SU-DHL-6 (cell line): ENCODE data around the gene CHTOP.

Experiments
- H2AFZ ChIP-seq: fragments of 200-600 bp; sonication (generic); 2 replicates; pipeline ENCODE4 v1.6.1; 2014; ENCODE audit warnings: low read depth, mild to moderate bottlenecking, moderate library complexity, mixed read lengths, antibody characterized with exemption, low read length; ENCODE audit not compliant: severe bottlenecking
- H3F3A ChIP-seq: fragments of 200-600 bp; shearing (Covaris generic); 2 replicates; pipeline ENCODE4 v1.6.0; 2016; ENCODE audit warnings: antibody characterized with exemption, mild to moderate bottlenecking; ENCODE audit not compliant: insufficient read depth
- H3K27ac ChIP-seq: fragments of 200-600 bp; sonication (generic); 2 replicates; pipeline ENCODE4 v1.5.1; 2016; ENCODE audit warnings: low read depth, mild to moderate bottlenecking, low read length, moderate library complexity, mixed read lengths
- H3K27me3 ChIP-seq: fragments of 200-600 bp; sonication (generic), shearing (Covaris generic); 2 replicates; pipeline ENCODE4 v1.6.0; 2014; ENCODE audit warnings: mild to moderate bottlenecking, low read length
- H3K36me3 ChIP-seq: fragments of 200-600 bp; sonication (generic); 2 replicates; pipeline ENCODE4 v1.6.1; 2014; ENCODE audit warnings: mild to moderate bottlenecking, low read length, mixed read lengths
- H3K4me2 ChIP-seq: fragments of 300-600, 200-600 bp; shearing (Covaris generic), sonication (generic); 2 replicates; pipeline ENCODE4 v1.6.0; 2014; ENCODE audit warnings: low read length, low read depth, mild to moderate bottlenecking; ENCODE audit not compliant: poor library complexity, severe bottlenecking
- H3K4me3 ChIP-seq: fragments of 200-600 bp; sonication (generic); 2 replicates; pipeline ENCODE4 v1.5.1; 2014; ENCODE audit warnings: antibody characterized with exemption, low read length, mild to moderate bottlenecking, mixed read lengths; ENCODE audit not compliant: insufficient read depth, poor library complexity, severe bottlenecking
- H3K79me2 ChIP-seq: fragments of 200-600 bp; sonication (generic); 2 replicates; pipeline ENCODE4 v1.6.1; 2014; ENCODE audit warnings: mild to moderate bottlenecking, low read length, moderate library complexity; ENCODE audit not compliant: insufficient read depth
- H3K9ac ChIP-seq: fragments of 200-600 bp; sonication (generic); 2 replicates; pipeline ENCODE4 v1.7.0; 2014; ENCODE audit warnings: mild to moderate bottlenecking, low read length
- H3K9me2 ChIP-seq: fragments of 200-600 bp; sonication (generic); replicated peaks from 2 replicates; pipeline ENCODE4 v1.6.1; 2014; ENCODE audit warnings: low read length; ENCODE audit not compliant: insufficient read depth
- H3K9me3 ChIP-seq: fragments of 200-600 bp; sonication (generic); 2 replicates; pipeline ENCODE4 v1.6.1; 2014; ENCODE audit warnings: low read length, mixed read lengths; ENCODE audit not compliant: insufficient read depth
- H4K20me1 ChIP-seq: fragments of 200-600 bp; sonication (generic); 2 replicates; pipeline ENCODE4 v1.6.1; 2014; ENCODE audit warnings: low read depth, mild to moderate bottlenecking, antibody characterized with exemption, low read length, moderate library complexity, mixed read lengths
- EZH2phosphoT487 ChIP-seq: fragments of 200-600 bp; sonication (generic), shearing (Covaris generic); conservative IDR thresholded peaks from 2 replicates; pipeline ENCODE4 v1.6.1; 2018; ENCODE audit warnings: mild to moderate bottlenecking, antibody characterized with exemption, low read length, moderate library complexity, mixed read lengths
- TF ChIP-seq, protein P1 (sequence below): fragments of 200-600 bp; sonication (generic); IDR thresholded peaks from one replicate; pipeline ENCODE4 v1.5.1; 2017; ENCODE audit warnings: antibody characterized with exemption, mild to moderate bottlenecking, low read length, moderate library complexity; ENCODE audit not compliant: insufficient read depth, poor library complexity, severe bottlenecking

The CHTOP gene

GRCh38 chr1:153610811-153611301 is 23.0 kb upstream of the CHTOP start:
- no peak for TF ChIP-seq EZH2phosphoT487
- TF ChIP-seq, protein P1, sequence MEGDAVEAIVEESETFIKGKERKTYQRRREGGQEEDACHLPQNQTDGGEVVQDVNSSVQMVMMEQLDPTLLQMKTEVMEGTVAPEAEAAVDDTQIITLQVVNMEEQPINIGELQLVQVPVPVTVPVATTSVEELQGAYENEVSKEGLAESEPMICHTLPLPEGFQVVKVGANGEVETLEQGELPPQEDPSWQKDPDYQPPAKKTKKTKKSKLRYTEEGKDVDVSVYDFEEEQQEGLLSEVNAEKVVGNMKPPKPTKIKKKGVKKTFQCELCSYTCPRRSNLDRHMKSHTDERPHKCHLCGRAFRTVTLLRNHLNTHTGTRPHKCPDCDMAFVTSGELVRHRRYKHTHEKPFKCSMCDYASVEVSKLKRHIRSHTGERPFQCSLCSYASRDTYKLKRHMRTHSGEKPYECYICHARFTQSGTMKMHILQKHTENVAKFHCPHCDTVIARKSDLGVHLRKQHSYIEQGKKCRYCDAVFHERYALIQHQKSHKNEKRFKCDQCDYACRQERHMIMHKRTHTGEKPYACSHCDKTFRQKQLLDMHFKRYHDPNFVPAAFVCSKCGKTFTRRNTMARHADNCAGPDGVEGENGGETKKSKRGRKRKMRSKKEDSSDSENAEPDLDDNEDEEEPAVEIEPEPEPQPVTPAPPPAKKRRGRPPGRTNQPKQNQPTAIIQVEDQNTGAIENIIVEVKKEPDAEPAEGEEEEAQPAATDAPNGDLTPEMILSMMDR: no peak
- Histone ChIP-seq H3F3A (no peaks in the 10 kb centered on the region), H3K9ac (no peak overlapping the region), H4K20me1 (no peaks in the 10 kb centered on the region), H3K9me3 (no peaks in the 10 kb centered on the region), H3K27ac (no peak overlapping the region), H3K36me3 (no peaks in the 10 kb centered on the region), H3K79me2 (no peaks in the 10 kb centered on the region), H3K9me2 (no peaks in the 10 kb centered on the region), H3K27me3 (no peaks in the 10 kb centered on the region), H2AFZ (no peak overlapping the region), H3K4me2 (no peak overlapping the region), H3K4me3 (no peak overlapping the region)

GRCh38 chr1:153611356-153611755 is 22.5 kb upstream of the CHTOP start:
- Histone ChIP-seq H2AFZ (no peak overlapping the region), H3K4me3 (no peak overlapping the region), H4K20me1 (no peaks in the 10 kb centered on the region), H3K4me2 (no peak overlapping the region), H3K9me3 (no peaks in the 10 kb centered on the region), H3K79me2 (no peaks in the 10 kb centered on the region), H3K27me3 (no peaks in the 10 kb centered on the region), H3F3A (no peaks in the 10 kb centered on the region), H3K9me2 (no peaks in the 10 kb centered on the region), H3K36me3 (no peaks in the 10 kb centered on the region), H3K9ac (no peak overlapping the region), H3K27ac (no peak overlapping the region)
- TF ChIP-seq, protein P1: no peak
- no peak for TF ChIP-seq EZH2phosphoT487

GRCh38 chr1:153612111-153612754 is 21.6 kb upstream of the CHTOP start:
- Histone ChIP-seq H4K20me1 (no peaks in the 10 kb centered on the region), H3K9me3 (no peaks in the 10 kb centered on the region), H2AFZ (no peak overlapping the region), H3K9ac (no peak overlapping the region), H3K36me3 (no peaks in the 10 kb centered on the region), H3K4me3 (no peak overlapping the region), H3K27me3 (no peaks in the 10 kb centered on the region), H3F3A (no peaks in the 10 kb centered on the region), H3K79me2 (no peaks in the 10 kb centered on the region), H3K4me2 (no peak overlapping the region), H3K27ac (no peak overlapping the region), H3K9me2 (no peaks in the 10 kb centered on the region)
- TF ChIP-seq EZH2phosphoT487: no peak
- TF ChIP-seq, protein P1: no peak
